ENCODE measurements around the gene OR9Q1.

Gene OR9Q1

DNA sequence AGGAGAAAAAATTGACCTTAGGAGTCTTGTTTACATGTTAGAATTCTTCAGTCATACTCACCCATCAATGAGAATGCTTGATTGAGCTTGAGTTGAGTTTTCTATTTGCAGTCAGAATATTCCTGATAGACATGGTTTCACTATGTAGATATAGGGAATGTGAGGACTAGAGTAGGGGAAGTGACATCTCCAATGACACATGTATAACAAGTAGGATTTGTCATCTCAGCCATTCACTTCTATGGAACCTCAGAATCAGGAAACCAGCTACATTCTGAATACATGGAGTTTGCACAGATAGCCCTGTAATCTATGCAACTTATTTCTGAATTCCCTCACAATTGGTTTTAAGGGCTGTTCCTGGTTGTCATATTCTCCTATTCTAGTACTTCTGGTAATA is 20.1 kb upstream of the OR9Q1 start:
- H3K4me3 ChIP-seq (replicated peaks in 1 of 2; ENCODE audit: low read depth in 2 of 2, low read length in 2 of 2), result no peak overlapping the region
- TF ChIP-seq, protein P1, sequence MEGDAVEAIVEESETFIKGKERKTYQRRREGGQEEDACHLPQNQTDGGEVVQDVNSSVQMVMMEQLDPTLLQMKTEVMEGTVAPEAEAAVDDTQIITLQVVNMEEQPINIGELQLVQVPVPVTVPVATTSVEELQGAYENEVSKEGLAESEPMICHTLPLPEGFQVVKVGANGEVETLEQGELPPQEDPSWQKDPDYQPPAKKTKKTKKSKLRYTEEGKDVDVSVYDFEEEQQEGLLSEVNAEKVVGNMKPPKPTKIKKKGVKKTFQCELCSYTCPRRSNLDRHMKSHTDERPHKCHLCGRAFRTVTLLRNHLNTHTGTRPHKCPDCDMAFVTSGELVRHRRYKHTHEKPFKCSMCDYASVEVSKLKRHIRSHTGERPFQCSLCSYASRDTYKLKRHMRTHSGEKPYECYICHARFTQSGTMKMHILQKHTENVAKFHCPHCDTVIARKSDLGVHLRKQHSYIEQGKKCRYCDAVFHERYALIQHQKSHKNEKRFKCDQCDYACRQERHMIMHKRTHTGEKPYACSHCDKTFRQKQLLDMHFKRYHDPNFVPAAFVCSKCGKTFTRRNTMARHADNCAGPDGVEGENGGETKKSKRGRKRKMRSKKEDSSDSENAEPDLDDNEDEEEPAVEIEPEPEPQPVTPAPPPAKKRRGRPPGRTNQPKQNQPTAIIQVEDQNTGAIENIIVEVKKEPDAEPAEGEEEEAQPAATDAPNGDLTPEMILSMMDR (IDR thresholded peaks at IDR 0.05; ENCODE audit: low read depth, low read length), result no peak
- no peak for DNase-seq (ENCODE audit: low read depth in 2 of 2)

- H3K4me3 ChIP-seq (replicated peaks in 1 of 2; ENCODE audit: low read depth in 2 of 2, low read length in 2 of 2), result no peak overlapping the region
- DNase-seq (ENCODE audit: low read depth in 2 of 2), result peak; percentile 37 to 76
- TF ChIP-seq, protein P1 (IDR thresholded peaks at IDR 0.05; ENCODE audit: low read depth, low read length), result no peak
Observed at GRCh38 chr11:58004664-58005063, 19.0 kb upstream of the OR9Q1 start.

- peak; percentile 6 to 78 for DNase-seq (ENCODE audit: low read depth in 2 of 2)
- no peak overlapping the region for H3K4me3 ChIP-seq (replicated peaks in 1 of 2; ENCODE audit: low read depth in 2 of 2, low read length in 2 of 2)
- TF ChIP-seq, protein P1 (IDR thresholded peaks at IDR 0.05; ENCODE audit: low read depth, low read length), result no peak
Observed at GRCh38 chr11:58006940-58007339, 16.7 kb upstream of the OR9Q1 start.

DNA sequence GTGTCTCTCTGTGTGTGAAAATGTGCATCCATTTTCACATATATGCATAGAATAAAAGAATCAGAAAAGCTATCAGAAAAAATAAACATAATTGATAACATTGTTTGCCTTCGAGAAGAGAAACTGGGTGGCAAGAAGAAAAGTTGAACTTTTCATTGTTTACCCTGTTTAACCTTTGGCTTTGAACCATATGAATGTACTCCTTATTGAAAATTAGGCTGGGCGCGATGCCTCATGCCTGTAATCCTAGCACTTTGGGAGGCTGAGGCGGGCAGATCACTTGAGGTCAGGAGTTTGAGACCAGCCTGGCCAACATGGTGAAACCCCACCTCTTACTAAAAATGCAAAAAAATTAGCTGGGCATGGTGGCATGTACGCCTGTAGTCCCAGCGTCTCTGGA is 11.9 kb upstream of the OR9Q1 start:
- TF ChIP-seq, protein P1 (IDR thresholded peaks at IDR 0.05; ENCODE audit: low read depth, low read length), result no peak
- no peak overlapping the region for H3K4me3 ChIP-seq (replicated peaks in 1 of 2; ENCODE audit: low read depth in 2 of 2, low read length in 2 of 2)
- DNase-seq (ENCODE audit: low read depth in 2 of 2), result no peak

DNA sequence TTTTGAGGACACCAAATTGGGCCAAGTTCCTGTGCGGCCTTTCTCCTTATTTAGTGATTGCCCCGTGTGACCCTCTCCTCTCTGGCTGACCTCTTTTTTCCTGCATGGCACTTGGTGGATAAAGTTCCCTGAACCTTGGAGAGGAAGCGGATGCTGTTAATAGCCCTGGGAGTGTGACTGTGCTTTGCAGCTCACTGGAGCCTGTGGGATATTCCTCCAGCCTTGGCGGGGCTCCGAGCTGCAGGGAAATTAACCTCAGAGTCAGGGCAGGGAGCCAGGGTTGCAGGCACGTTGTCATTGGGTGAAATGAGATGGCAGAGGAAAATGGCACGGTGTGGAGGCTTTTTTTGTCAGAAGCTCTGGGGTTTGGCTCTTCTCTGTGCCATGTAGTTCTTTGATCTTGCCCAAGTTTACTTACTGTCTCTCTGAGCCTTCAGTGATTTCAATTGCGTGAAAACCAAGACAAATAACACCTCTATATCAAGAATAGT is 965 bp downstream of the OR9Q1 start:
- peak; percentile 45 to 61 for DNase-seq (ENCODE audit: low read depth in 2 of 2)
- no peak overlapping the region for H3K4me3 ChIP-seq (replicated peaks in 1 of 2; ENCODE audit: low read depth in 2 of 2, low read length in 2 of 2)
- TF ChIP-seq, protein P1 (IDR thresholded peaks at IDR 0.05; ENCODE audit: low read depth, low read length), result no peak

DNA sequence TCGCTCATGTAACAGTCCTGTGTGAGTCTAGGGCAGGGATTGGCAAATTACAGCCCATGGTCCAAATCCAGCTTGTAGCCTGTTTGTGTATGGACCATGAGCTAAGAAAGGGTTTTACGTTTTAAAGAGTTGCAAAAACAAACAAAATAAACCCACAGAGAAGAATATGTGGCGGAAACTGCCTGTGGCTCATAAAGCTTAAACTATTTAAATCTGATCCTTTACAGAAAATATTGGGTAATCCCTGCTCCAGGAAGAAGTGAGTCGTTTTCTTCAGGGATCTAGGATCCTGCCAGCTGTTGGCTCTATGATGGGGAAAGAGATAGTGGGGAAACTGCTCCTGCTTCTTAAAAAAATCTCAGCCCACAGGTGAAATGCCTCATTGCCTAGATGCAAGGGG is 3.7 kb downstream of the OR9Q1 start:
- DNase-seq (ENCODE audit: low read depth in 2 of 2), result peak; percentile 14 to 56
- TF ChIP-seq, protein P1 (IDR thresholded peaks at IDR 0.05; ENCODE audit: low read depth, low read length), result no peak
- no peak overlapping the region for H3K4me3 ChIP-seq (replicated peaks in 1 of 2; ENCODE audit: low read depth in 2 of 2, low read length in 2 of 2)

All from cardiac fibroblast (primary cell).